ENCODE measurements around the gene LARP6. TPM values are rescaled to one million over a fixed set of nuclear protein-coding genes. Genes with fewer than 3 reads are reported as not detected.

LARP6 gene
- total and polyA plus RNA-seq, 2 donors (not counting 1 experiment from before 2014, with no cell fraction given), result not detected

DNA sequence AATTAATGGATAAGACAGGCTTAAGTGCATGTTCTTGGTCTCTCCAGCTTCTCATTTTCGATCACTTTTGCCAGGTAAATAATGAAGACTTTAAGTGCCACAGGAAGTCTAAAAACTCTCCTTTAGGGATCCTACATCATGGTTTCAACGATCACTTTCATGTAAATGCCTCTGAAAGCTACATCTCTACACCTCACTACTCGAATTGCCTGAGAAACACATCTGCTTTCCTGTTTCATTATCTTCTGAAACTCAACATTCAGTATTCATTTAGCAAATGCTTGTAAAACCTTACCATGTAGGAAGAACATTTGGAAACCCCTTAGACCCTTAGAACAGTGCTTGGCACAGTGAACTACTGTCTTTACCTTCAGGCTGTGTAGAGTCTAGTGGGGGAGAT, 22.1 kb upstream of the LARP6 start:
- no peaks in the 10 kb centered on the region for H3K36me3 ChIP-seq (replicated peaks in 1 of 2; ENCODE audit: control extremely low read depth in 1 of 2, control insufficient read depth in 1 of 2, extremely low read depth in 1 of 2, insufficient read depth in 2 of 2, low read length in 1 of 2)
- 61% methylated on average over 3 of the region's 3 CpGs for WGBS (ENCODE audit: insufficient coverage)
- no peaks in the 10 kb centered on the region for H3K4me1 ChIP-seq (ENCODE audit: control insufficient read depth in 2 of 2, insufficient read depth in 2 of 2, low read length in 2 of 2)
- TF ChIP-seq, protein P1, sequence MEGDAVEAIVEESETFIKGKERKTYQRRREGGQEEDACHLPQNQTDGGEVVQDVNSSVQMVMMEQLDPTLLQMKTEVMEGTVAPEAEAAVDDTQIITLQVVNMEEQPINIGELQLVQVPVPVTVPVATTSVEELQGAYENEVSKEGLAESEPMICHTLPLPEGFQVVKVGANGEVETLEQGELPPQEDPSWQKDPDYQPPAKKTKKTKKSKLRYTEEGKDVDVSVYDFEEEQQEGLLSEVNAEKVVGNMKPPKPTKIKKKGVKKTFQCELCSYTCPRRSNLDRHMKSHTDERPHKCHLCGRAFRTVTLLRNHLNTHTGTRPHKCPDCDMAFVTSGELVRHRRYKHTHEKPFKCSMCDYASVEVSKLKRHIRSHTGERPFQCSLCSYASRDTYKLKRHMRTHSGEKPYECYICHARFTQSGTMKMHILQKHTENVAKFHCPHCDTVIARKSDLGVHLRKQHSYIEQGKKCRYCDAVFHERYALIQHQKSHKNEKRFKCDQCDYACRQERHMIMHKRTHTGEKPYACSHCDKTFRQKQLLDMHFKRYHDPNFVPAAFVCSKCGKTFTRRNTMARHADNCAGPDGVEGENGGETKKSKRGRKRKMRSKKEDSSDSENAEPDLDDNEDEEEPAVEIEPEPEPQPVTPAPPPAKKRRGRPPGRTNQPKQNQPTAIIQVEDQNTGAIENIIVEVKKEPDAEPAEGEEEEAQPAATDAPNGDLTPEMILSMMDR (IDR thresholded peaks at IDR 0.05), result no peak
- TF ChIP-seq EZH2 (IDR thresholded peaks at IDR 0.05; ENCODE audit: borderline replicate concordance, insufficient read depth, low read depth, low read length, poor library complexity, severe bottlenecking), result no peak
- Mint-ChIP-seq H3K27me3 (peaks cover 41% of the 10 kb centered on the region), H3K9me3 (ENCODE audit: insufficient read depth) (no peaks in the 10 kb centered on the region), H3K4me3 (no peak overlapping the region), H3K27ac (no peak overlapping the region), H3K4me1 (no peaks in the 10 kb centered on the region)
- no peak for DNase-seq
- H3K27ac ChIP-seq (ENCODE audit: low read length in 2 of 2), result no peak overlapping the region
- H4K20me1 ChIP-seq (ENCODE audit: control insufficient read depth, insufficient read depth, low read length, poor library complexity, severe bottlenecking), result no peaks in the 10 kb centered on the region
- H3K4me2 ChIP-seq (replicated peaks; ENCODE audit: low read depth, low read length, poor library complexity, severe bottlenecking), result no peak overlapping the region
- intact Hi-C loops (cut with micrococcal nuclease), result no loop called here
- peaks cover 0 to 3% (median 3%) of the 10 kb centered on the region in 4 experiments for H3K27me3 ChIP-seq (replicated peaks in 1 of 4; ENCODE audit: control extremely low read depth in 1 of 4, control insufficient read depth in 3 of 4, insufficient read depth in 4 of 4, low read length in 3 of 4)
- H3K9me3 ChIP-seq (ENCODE audit: control extremely low read depth in 1 of 3, control insufficient read depth in 2 of 3, insufficient read depth in 1 of 3, low read length in 2 of 3), result peaks cover 0 to 3% (median 2%) of the 10 kb centered on the region in 3 donors
- H3K9ac ChIP-seq (ENCODE audit: low read length), result no peak overlapping the region
- POLR2A ChIA-PET, result no interaction called here
- ATAC-seq (ENCODE audit: low read depth), result no peak
- H3K79me2 ChIP-seq (ENCODE audit: control insufficient read depth, insufficient read depth, low read length), result no peaks in the 10 kb centered on the region
- no peak overlapping the region for H3K4me3 ChIP-seq (ENCODE audit: control extremely low read depth in 1 of 5, extremely low read depth in 1 of 5, insufficient read depth in 1 of 5, low read depth in 2 of 5, low read length in 4 of 5)
- H2AFZ ChIP-seq (ENCODE audit: insufficient read depth, low read depth, low read length, poor library complexity, severe bottlenecking), result no peak overlapping the region
- CTCF ChIA-PET, result no interaction called here

DNA sequence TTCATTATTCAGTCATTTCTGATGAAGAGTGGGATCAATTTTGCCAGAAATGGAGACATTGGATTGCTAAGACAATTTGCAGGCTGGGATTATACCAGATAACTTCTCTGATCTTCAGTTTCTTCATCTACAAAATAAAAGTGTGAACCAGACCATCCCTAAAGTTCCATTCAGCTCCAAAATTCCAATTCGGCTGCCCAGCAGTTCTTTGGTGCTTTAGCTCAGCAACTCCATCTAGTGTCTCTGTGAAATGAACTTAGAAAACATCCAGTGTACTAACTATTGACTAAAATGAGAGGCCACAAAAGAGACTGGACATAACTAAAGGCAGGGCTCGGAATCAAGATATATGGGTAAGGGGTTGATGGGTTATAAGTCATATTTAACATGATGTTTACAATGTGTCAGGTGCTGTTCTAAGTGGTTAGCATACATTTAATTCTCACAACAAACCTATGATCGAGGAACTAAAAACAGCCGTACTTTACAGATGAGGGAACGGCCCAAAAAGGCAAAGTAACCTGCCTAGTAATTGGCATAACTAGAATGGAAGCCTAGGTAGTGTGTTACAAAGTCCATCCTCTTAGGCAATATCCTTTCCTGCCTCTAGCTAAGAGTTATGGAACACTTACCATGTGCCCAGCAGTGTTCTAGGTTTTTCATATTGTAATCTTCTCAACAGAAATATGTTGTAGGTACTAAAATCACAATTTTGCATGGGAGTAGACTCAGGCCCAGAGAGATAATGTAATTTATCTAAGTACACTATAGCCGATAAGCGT, 21.2 kb upstream of the LARP6 start:
- Histone ChIP-seq H3K9me3 (ENCODE audit: control extremely low read depth in 1 of 3, control insufficient read depth in 2 of 3, insufficient read depth in 1 of 3, low read length in 2 of 3) (peaks cover 0 to 3% (median 2%) of the 10 kb centered on the region in 3 donors), H3K27me3 (replicated peaks in 1 of 4; ENCODE audit: control extremely low read depth in 1 of 4, control insufficient read depth in 3 of 4, insufficient read depth in 4 of 4, low read length in 3 of 4) (peaks cover 0 to 3% (median 3%) of the 10 kb centered on the region in 4 experiments), H3K36me3 (replicated peaks in 1 of 2; ENCODE audit: control extremely low read depth in 1 of 2, control insufficient read depth in 1 of 2, extremely low read depth in 1 of 2, insufficient read depth in 2 of 2, low read length in 1 of 2) (no peaks in the 10 kb centered on the region), H3K4me3 (ENCODE audit: control extremely low read depth in 1 of 5, extremely low read depth in 1 of 5, insufficient read depth in 1 of 5, low read depth in 2 of 5, low read length in 4 of 5) (no peak overlapping the region), H2AFZ (ENCODE audit: insufficient read depth, low read depth, low read length, poor library complexity, severe bottlenecking) (no peak overlapping the region), H3K9ac (ENCODE audit: low read length) (no peak overlapping the region), H4K20me1 (ENCODE audit: control insufficient read depth, insufficient read depth, low read length, poor library complexity, severe bottlenecking) (no peaks in the 10 kb centered on the region), H3K27ac (ENCODE audit: low read length in 2 of 2) (no peak overlapping the region), H3K79me2 (ENCODE audit: control insufficient read depth, insufficient read depth, low read length) (no peaks in the 10 kb centered on the region), H3K4me2 (replicated peaks; ENCODE audit: low read depth, low read length, poor library complexity, severe bottlenecking) (no peak overlapping the region), H3K4me1 (ENCODE audit: control insufficient read depth in 2 of 2, insufficient read depth in 2 of 2, low read length in 2 of 2) (no peaks in the 10 kb centered on the region)
- CTCF ChIA-PET, result no interaction called here
- no peak for TF ChIP-seq EZH2 (IDR thresholded peaks at IDR 0.05; ENCODE audit: borderline replicate concordance, insufficient read depth, low read depth, low read length, poor library complexity, severe bottlenecking)
- TF ChIP-seq, protein P1 (IDR thresholded peaks at IDR 0.05), result no peak
- no peak for ATAC-seq (ENCODE audit: low read depth)
- no peak overlapping the region for H3K4me3 Mint-ChIP-seq
- H3K27me3 Mint-ChIP-seq, result peaks cover 41% of the 10 kb centered on the region
- POLR2A ChIA-PET, result no interaction called here
- intact Hi-C loops (cut with micrococcal nuclease), result no loop called here
- H3K9me3 Mint-ChIP-seq (ENCODE audit: insufficient read depth), result no peaks in the 10 kb centered on the region
- no CpG with 5 or more reads among the region's 7 CpGs for WGBS (ENCODE audit: insufficient coverage)
- DNase-seq, result no peak
- H3K4me1 Mint-ChIP-seq, result no peaks in the 10 kb centered on the region
- no peak overlapping the region for H3K27ac Mint-ChIP-seq
